Epithelial cell of prostate (primary cell): ENCODE data around the gene ITGA5.
A peak's percentile ranks its signal among the peaks of the same experiment; 100 is the strongest.
"Not testable (repeated sequence)": the region's sequence is repeated elsewhere in the genome, so short reads cannot be mapped to it uniquely, and the experiment has no call there.

Experiments
- DNase-seq: peaks from one replicate; pipeline ENCODE4 v3.0.0-alpha.2; 2011; ENCODE audit warnings: low read depth, low spot score
- H3K27ac ChIP-seq: fragments of 450-650 bp; 2 replicates; pipeline ENCODE4 v1.5.1; 2017; ENCODE audit warnings: mild to moderate bottlenecking

ITGA5 gene

GRCh38 chr12:54358191-54358944 lies 60.7 kb downstream of the ITGA5 start:
- no peak for DNase-seq

GRCh38 chr12:54357506-54358190 lies 61.4 kb downstream of the ITGA5 start:
- no peak overlapping the region for H3K27ac ChIP-seq

More at GRCh38 chr12:54358191-54358944, 60.7 kb downstream of the ITGA5 start:
- H3K27ac ChIP-seq: peak overlapping the region; percentile 81

DNA sequence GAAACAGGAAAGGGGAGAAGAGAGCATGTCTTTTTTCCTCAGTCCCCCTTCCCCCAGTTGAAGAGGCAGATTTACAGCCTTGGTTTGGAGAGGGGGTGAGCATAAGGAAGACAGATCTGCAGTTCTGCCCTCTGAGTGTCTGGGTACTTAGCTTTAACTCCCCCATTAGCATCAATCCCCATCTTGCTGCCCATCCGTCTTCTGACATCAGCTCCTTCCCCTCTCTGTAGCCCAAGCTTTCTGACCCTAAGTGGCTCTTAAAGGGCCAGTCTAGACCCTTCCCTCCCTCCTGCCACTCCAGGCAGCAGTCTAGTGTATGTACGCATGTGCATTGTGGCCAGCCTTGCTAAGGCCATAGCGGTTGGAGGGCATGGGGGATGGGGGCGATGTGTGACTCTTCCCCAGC lies 62.1 kb downstream of the ITGA5 start:
- no peak overlapping the region for H3K27ac ChIP-seq
- DNase-seq: no peak

More at GRCh38 chr12:54357506-54358190, 61.4 kb downstream of the ITGA5 start:
- DNase-seq: no peak

DNA sequence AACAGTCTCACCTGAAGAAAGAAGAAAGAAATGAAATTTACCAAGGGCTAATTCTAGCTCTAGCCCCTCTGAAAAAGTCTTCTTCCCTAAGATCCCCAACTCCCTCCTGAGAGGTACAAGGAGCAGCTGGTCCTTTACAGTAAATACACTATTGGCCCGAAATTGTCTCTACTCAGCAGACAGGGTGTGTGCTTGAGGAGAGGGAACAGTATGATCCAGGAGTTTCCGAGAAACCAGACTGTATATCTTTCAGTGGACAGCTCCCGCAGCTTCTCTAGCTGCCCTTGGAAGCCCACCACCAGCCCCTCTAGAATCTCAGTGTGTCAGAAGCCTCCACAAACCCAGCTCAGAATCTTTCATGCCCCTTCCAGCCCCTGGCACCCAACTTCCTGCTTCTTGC lies 62.8 kb downstream of the ITGA5 start:
- DNase-seq: no peak
- H3K27ac ChIP-seq: no peak overlapping the region

DNA sequence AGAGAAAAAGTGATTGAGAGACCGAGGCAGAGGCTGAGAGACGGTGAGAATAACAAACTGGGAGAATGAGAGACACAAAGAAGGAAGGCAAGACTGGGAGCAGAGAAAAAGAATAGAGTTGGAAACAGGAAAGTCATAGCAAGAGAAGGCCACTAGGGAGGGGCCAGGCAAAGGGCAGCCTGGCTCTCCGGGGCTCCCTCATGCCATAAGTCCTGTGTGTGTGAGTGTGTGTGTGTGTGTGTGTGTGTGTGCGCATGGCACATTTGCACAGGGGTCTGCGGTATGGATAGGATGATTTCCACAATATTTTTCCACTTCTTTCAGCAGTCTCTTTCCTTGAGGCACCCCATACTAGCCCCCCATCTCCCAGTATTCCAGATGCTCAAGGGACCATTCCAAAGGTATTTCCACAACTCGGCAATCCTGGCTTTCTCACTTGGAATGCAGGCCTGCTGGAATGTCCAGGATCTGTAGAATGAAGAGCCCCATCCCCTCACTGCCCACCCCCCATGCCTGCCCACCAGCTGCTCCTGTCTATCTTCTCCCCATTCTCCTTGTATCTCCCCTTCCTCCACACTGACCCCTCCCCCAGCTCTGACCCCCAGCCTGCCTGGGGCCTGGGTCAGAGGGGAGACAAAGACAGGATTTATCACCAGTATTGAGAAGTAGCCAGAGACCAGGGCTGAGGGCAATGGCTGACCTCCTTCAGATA lies 63.8 kb downstream of the ITGA5 start:
- H3K27ac ChIP-seq: no peak overlapping the region
- no peak for DNase-seq

DNA sequence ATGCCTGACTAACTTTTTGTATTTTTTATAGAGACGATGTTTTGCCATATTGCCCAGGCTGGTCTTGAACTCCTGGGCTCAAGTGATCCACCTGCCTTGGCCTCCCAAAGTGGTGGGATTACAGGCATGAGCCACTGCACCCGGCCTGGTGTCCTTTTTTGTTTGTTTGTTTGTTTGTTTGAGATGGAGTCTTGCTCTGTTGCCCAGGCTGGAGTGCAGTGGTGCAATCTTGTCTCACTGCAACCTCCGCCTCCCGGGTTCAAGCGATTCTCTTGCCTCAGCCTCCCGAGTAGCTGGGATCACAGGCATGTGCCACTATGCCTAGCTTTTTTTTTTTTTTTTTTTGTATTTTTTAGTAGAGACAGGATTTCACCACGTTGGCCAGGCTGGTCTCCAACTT lies 64.8 kb downstream of the ITGA5 start:
- not testable (repeated sequence) for DNase-seq, H3K27ac ChIP-seq

DNA sequence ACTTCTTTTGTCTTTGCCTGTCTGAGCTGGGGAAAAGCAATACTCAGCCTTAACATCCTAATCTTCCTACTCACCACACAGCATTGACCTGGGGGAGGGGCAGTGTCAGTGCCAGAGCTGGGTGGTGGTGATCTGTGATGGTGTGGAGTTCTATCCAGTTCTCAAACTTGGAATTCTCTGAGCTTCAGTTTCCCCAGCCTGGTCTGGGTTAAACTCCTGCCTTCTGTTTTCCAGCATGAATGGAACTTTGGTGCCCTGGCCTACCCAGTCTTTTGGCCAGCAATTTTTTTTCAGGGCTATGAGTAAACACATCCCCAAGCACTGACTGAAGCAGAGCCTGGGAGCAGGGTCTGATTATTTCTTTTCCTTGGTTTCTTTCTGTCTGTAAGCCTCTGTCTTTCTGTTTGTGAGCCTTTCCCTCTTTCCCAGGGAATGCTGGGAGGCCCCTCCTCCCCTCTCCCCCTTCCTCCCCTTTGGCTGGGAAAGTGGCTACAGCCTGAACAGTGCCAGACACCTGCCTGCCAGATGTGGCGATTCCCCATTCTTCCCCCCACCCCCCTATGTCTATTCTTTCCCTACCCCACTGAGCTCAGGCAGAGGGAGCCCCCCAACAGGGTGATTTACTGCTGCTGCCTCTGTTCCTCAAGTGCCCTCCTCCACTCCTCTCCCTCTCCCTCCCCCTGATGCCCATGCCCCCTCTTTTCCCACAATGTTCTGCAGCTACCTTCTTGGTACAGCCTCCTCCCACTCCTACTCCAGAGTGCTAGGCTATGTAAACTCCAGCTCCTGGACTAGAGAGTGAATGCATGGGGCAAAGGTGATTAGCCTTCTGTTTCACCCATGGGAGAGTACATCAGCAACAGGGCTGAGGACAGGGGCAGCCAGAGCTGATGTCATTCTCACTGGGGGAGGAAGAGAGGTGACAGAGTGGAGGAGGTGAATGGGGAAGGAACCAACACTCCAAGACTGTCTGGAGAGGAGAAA lies 65.9 kb downstream of the ITGA5 start:
- H3K27ac ChIP-seq: no peak overlapping the region
- DNase-seq: no peak

DNA sequence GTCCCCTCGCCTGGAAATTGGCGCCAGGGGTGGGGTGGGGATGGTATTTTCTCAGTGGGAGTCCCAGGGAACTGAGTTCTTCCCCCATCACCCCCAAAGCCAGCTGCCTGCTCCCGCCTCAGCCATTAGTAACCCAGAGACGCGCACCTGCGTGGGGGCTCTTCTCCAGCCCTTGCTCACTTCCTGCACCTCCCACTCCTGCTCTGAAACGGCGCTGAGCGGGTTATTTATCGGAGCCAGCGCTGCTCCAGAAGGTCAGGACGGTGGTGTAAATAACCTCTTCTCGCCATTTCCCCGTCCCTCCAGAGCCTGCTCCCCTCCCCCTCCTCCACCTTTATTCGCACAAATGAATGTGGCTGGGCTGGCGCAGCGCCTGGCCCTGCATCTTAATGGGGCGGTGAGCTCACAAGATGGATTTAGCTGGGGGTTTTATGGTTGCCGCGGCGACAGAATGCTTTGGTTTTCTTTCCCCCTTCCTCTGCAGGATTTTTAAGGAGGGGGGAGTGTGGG lies 67.0 kb downstream of the ITGA5 start:
- no peak for DNase-seq
- no peak overlapping the region for H3K27ac ChIP-seq

DNA sequence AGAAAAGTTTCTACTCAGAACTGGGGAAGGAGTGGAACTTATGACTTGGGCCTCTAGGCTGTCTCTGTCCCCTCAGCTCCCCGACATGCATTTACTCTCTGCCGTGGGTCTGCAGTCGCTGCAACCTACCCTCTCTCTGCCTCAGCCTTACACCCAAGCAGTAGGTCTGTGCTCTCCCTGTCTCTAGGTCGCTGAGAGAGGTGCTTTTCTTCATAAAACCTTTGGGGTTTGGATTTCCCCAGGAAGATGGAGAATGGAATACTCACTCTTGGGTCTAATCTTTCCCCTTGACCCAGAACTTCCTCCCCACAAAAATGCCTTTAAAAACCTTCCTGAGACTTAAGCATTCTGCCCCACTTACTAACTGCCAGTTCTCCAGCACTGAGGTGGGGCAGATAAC lies 67.7 kb downstream of the ITGA5 start:
- no peak for DNase-seq
- H3K27ac ChIP-seq: no peak overlapping the region

- no peak overlapping the region for H3K27ac ChIP-seq
Observed at GRCh38 chr12:54350743-54351142, 68.3 kb downstream of the ITGA5 start.

DNA sequence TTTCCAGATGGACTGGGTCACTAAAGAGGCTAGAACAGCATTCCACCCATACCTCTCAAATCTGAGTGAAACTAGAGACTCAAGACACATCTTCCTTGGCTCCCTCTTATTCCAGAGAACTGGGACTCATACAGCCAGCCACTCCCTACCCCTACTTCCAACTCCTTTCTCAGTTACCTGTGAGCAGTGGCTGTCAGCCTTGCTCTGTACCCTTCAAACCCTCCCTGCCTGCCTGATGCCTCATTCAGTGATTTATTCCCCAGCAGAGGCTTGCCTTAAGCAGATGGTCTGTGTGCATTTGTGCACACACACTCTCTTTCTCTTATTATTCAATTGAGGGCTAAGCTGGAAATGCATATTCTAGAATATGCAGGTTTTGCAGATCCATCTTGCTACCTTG lies 69.4 kb downstream of the ITGA5 start:
- no peak overlapping the region for H3K27ac ChIP-seq
- DNase-seq: no peak

More at GRCh38 chr12:54350743-54351142, 68.3 kb downstream of the ITGA5 start:
- DNase-seq: no peak

DNA sequence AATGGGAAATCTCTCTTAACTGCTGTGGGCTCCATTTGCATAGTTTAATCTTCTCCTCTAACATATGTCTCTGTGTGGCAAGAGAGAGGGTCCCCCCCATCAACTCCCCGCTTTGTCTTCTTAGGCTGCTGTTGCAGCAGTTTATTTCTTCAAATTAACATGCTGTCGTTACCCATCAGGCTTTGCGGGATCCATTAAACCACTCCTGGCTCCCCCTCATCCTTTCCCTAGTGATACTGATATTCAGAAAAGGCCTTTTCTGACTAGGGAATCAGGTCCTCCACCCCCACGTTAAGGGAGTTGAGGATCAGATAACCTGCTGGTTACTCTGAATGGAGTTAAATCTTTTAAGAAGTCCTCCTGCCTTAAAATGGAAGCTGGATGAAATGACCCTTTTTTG lies 70.0 kb downstream of the ITGA5 start:
- H3K27ac ChIP-seq: no peak overlapping the region
- DNase-seq: no peak
